ENCODE data around the gene ZNF366. TPM values are rescaled to one million over a fixed set of nuclear protein-coding genes. Genes with fewer than 3 reads are reported as not detected.

Gene ZNF366
- total RNA-seq, 2 donors from 2014 or later = 2.2 to 3.1 TPM

DNA sequence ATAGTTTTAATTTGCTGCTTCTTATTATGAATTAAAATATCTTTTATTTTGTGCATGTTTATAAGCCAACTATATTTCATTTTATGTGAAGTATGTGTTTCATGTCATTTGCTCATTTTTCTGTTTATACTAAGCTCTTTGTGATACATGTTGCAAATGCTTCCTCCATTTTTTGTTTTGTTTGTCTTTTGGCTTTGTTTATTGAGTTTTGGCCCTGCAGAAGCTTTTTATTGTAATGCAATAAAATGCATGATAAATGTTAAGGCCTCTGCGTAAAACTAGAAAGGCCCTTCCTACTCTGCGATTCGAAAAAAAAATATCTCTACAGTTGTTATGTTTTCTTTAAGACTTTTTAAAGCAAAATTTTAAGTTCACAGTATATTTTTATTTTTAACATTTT, 9.4 kb downstream of the ZNF366 start:
- Histone ChIP-seq H3K27ac (no peak overlapping the region), H3K36me3 (no peaks in the 10 kb centered on the region), H3K9me3 (no peaks in the 10 kb centered on the region), H3K27me3 (replicated peaks; ENCODE audit: insufficient read depth) (no peaks in the 10 kb centered on the region), H3K4me3 (no peak overlapping the region), H3K4me1 (ENCODE audit: control insufficient read depth in 1 of 2, low read depth in 2 of 2) (peaks cover 6 to 22% of the 10 kb centered on the region in 2 donors)
- DNase-seq (ENCODE audit: low spot score) (no peak), ATAC-seq (ENCODE audit: insufficient number of reproducible peaks, low FRiP score, low read depth) (no peak)
- no peak for TF ChIP-seq CTCF (IDR thresholded peaks at IDR 0.05)

DNA sequence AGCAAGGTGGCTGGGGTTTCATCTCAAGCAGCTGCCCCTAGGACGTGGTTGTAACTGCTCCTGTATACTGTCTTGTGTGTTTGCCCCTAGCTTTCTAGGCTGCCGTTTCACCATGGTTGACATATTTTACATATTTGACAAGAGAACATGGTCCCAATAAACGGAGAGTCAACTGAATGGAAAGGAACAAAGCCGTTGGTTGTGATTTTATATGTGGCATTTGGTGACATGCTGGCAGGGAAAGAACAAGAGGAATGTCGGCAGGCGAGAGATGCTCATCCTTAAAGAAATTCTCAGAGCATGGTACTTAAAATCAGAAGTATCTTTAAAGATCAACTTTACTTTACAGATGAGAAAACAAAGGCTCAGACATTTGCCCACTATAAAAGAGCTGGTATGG, 11.8 kb downstream of the ZNF366 start:
- Histone ChIP-seq H3K27me3 (replicated peaks; ENCODE audit: insufficient read depth) (no peaks in the 10 kb centered on the region), H3K36me3 (no peaks in the 10 kb centered on the region), H3K4me1 (ENCODE audit: control insufficient read depth in 1 of 2, low read depth in 2 of 2) (peaks cover under 1 to 5% of the 10 kb centered on the region in 2 donors), H3K4me3 (no peak overlapping the region), H3K27ac (no peak overlapping the region), H3K9me3 (no peaks in the 10 kb centered on the region)
- no peak for TF ChIP-seq CTCF (IDR thresholded peaks at IDR 0.05)
- no peak for DNase-seq (ENCODE audit: low spot score)
- no peak for ATAC-seq (ENCODE audit: insufficient number of reproducible peaks, low FRiP score, low read depth)

- H3K36me3 ChIP-seq = no peaks in the 10 kb centered on the region
- TF ChIP-seq CTCF (IDR thresholded peaks at IDR 0.05) = no peak
- ATAC-seq (ENCODE audit: insufficient number of reproducible peaks, low FRiP score, low read depth) (no peak), DNase-seq (ENCODE audit: low spot score) (no peak)
- H3K27me3 ChIP-seq (replicated peaks; ENCODE audit: insufficient read depth) = no peaks in the 10 kb centered on the region
- no peak overlapping the region for H3K27ac ChIP-seq
- H3K4me1 ChIP-seq (ENCODE audit: control insufficient read depth in 1 of 2, low read depth in 2 of 2) = peaks cover 0 to 5% of the 10 kb centered on the region in 2 donors
- H3K9me3 ChIP-seq = no peaks in the 10 kb centered on the region
- H3K4me3 ChIP-seq = no peak overlapping the region
Measured at GRCh38 chr5:72494623-72495124, 12.5 kb downstream of the ZNF366 start.

DNA sequence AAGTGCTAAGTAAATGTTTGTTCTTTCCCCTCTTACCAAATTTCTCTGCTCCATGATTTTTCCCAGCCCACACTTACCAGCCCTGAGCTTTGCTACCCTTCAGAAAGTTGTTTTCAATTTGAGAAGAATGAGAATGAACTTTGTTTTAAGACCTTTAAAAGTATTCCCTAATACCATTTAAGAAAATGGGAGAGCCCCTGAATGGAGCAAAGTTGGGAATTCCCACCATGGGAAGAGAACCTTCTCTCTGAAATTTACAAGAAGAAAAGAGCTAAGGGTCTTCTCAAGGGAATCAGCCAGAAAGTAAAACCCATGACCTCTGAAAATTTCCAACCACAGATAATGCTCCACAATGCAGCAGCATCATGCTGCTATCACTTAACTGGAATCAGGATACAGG, 17.7 kb downstream of the ZNF366 start:
- TF ChIP-seq CTCF (IDR thresholded peaks at IDR 0.05) = no peak
- Histone ChIP-seq H3K27ac (no peak overlapping the region), H3K36me3 (no peaks in the 10 kb centered on the region), H3K4me1 (ENCODE audit: control insufficient read depth in 1 of 2, low read depth in 2 of 2) (peaks cover 0 to 13% of the 10 kb centered on the region in 2 donors), H3K9me3 (no peaks in the 10 kb centered on the region), H3K27me3 (replicated peaks; ENCODE audit: insufficient read depth) (no peaks in the 10 kb centered on the region), H3K4me3 (no peak overlapping the region)
- ATAC-seq (ENCODE audit: insufficient number of reproducible peaks, low FRiP score, low read depth) = no peak
- no peak for DNase-seq (ENCODE audit: low spot score)

DNA sequence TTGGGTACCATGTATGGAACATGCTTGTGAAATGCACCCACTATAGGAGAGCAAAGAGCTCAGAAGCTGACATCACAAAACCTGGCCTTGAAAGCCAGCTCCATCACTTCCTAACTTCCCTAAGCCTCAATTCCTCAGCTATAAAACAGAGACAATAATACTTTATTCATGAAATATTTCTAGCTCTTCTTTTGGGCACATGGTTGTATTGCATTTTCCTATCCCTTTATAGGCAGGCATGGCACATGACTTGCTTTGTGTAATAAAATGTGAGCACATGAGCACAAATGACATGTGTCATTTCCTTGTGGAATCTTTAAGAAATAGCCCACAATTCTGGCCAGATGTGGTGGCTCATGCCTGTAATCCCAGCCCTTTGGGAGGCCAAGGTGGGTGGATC, 18.5 kb downstream of the ZNF366 start:
- Histone ChIP-seq H3K27ac (no peak overlapping the region), H3K9me3 (no peaks in the 10 kb centered on the region), H3K4me3 (no peak overlapping the region), H3K27me3 (replicated peaks; ENCODE audit: insufficient read depth) (no peaks in the 10 kb centered on the region), H3K36me3 (no peaks in the 10 kb centered on the region), H3K4me1 (ENCODE audit: control insufficient read depth in 1 of 2, low read depth in 2 of 2) (peaks cover 0 to 13% of the 10 kb centered on the region in 2 donors)
- DNase-seq (ENCODE audit: low spot score) (no peak), ATAC-seq (ENCODE audit: insufficient number of reproducible peaks, low FRiP score, low read depth) (no peak)
- no peak for TF ChIP-seq CTCF (IDR thresholded peaks at IDR 0.05)

Data from thoracic aorta (tissue), 2 donors.